ENCODE measurements around the gene CDV3.

DNA sequence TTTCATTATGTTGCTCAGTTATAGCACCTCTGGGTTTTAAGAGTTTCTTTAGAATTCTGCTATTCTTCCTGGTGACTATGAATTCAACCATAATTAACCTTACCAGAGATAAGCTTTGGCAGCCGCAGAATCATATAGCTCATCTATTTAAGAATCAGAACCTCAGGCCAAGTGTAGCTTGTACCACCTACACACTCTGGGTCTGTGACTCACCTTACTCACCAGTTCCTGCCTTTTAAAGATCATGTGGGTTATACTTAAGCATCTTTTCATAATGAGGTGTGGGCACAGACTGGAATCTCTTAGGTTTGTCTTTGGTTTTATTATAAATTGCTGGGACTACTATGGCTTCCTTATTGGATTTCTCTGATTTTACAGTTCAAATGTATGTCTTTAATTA lies 21.9 kb downstream of the CDV3 start:
- TF ChIP-seq CTCF (conservative IDR thresholded peaks at IDR 0.05) (no peak), EZH2 (IDR thresholded peaks at IDR 0.05; ENCODE audit: low read depth) (no peak)

Measured in PC-9 (cell line).